CD4-positive, alpha-beta T cell treated with Interleukin-15 for 4 hours (primary cell): ENCODE data around the gene CFAP97D2.
"Not testable (repeated sequence)": the region's sequence is repeated elsewhere in the genome, so short reads cannot be mapped to it uniquely, and the experiment has no call there.

ENCODE experiments used
- DNase-seq: peaks from one replicate; pipeline ENCODE4 v3.0.0-alpha.2; 2020; ENCODE audit warnings: low spot score

Gene CFAP97D2

DNA sequence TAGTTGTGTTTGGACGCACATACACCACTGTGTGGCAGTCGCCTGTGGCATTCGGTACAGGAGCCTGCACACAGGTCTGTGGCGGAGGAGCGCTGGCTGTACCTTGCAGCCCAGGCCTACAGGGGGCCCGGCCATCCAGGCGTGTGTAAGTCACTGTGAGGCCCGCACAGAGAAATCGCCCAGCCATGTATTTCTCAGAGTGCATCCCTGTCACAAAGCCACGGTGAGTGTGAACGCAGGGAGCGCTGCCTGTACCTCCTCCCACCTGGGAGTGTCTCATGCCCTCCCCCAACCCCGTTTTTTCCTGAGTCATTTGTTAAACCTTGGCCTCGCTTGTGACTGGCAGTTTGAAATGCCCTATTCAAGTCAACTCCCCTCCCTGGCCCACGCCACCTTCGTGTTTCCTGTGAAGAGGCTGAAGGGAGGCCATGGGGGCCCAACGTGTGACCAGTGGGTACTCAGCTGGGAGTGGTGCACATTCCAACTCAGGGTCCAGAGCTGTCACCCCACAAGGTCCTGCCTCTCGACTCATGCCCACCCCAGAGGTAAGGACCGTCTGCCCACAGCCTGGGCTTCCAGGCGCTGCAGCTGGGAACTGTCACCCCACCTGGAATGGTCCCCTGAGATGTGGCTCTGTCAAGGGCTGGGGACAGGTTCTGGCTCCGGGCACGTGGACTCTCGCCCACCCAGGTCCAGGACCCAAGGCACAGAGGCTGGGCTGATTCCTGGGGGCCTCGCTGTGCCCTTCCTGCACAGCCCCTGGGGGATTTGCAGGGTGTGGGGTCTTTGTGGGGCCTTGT, 35.1 kb upstream of the CFAP97D2 start:
- DNase-seq, result peak; percentile 50

DNA sequence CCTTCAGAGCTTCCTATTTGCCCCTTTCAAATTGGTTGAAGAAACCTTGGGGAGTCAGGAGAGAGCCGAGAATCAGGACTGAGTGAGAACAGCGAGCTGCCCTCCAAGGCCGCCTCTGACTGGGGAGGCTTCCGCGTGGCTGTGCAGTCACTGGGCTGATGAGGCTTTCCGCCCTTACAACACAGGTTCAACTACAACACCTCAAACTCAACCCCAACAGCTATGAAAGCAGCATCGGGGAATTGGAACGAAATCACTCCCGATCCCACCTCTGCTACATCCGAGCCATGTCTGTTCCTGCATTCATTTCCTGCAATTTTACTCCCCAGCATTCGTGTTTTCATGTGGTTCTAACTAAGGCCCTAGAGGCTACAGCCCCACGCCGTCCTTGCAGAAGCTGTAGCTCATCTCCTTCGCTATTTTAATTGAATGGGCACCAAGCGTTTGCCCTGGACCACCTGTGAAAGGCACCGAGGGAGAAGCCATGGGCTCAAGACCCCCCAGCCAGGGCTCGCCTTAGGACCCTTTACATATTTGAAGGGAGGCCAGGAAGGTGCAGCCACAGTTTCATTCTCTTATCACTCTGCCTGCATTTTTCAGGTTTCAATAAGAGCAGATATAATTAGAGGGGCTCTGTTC, 34.3 kb upstream of the CFAP97D2 start:
- DNase-seq, result no peak

DNA sequence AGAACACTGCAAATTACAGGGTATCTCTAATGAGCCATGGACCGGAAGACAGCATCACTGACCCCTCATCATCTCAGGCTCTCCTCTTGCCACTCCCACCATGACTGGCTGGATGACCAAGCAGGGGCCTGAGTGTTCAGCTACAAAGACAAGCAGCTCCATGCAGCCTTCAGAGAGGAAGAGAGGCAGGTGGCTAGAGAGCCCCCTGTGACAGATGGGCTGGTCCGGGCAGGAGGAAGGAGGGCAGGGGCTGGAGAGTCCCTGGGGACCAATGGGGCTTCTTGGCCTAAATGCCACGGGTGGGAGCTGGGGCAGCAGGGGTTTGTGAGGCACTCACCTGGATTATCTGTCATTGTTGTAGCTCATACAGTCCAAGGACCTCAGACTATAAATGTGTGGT, 33.8 kb upstream of the CFAP97D2 start:
- no peak for DNase-seq

DNA sequence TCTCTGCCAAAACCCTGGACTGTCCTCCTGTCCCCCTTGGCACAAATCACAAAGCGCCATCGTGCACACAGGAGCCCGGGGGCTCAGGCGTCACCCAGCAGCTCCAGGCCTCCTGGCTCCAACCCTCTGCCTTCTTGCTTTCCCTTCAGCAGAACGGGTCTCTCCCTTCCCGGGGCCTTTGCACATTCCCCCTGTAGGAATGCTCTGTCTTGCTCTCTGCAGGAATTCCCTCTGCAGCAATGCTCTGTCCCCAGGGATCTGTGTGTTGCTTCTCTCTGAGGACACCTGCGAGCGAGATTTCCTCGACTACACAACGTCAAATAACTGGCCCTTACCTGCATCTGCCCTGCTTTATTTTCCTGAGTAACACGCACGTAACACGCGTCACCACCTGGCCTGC, 33.3 kb upstream of the CFAP97D2 start:
- no peak for DNase-seq

DNA sequence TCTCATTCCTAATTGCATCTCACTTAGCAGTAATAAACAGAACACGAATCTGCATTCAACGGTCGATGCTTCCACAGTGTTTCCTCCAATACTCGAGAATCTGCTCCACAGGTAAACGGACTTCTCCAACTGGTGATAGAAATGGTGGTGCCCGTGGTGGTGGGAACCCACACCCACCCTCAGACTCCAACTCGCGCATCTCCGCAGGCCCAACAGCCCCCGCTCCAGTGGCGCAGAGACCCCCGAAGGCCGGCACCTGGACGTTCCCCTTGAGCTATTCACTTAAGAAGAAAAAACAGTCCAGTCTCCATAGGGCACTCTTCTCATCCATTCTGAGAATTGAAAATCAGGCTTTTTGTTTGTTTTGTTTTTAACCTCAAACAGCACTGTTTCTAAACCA, 32.9 kb upstream of the CFAP97D2 start:
- no peak for DNase-seq

DNA sequence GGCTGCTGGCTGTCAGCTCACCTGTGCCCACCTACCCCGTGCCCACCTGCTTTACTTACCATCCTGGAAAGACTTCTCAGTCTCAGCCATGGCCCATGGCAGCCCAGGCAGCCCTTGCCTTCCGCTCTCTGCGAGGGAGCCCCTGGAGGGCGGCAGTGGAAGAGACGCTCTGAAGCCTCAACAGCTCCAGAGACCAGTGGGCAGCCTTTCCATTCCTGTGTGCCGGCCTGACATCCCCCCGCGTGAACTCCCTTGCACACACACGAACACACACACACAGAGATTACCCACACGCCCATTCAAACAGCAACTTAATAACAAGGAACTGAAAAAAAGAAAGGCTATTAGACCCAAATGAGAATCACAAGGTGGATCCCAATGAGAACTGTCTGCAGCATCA, 32.4 kb upstream of the CFAP97D2 start:
- no peak for DNase-seq

DNA sequence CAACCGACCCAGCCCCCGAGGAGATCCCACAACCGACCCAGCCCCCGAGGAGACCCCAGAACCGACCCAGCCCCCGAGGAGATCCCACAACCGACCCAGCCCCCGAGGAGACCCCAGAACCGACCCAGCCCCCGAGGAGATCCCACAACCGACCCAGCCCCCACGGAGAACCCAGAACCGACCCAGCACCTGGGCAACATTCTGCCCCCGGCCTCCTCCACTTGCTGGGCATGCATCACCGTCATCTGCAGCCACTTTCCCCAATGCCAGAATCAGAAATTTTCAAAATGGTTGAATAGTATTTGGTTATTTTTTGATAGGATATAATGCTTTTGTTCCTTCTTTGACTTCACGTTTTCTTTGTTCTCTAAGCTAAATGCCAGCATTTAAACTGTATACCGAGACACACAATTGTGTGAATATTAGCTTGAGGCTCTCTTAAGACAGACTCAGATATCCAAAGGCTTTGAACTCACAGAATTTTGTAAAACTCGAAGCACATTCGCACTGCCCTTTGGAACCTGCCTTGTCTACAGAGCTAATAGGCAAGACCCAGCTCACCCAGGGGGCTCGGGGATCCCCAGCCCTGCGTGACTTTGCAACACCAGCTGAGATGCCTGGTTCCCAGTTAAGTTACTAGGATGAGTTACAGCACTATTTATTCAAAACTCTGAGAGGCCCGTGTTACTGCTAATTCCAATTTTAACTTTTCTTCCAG, 31.1 kb upstream of the CFAP97D2 start:
- no peak for DNase-seq

DNA sequence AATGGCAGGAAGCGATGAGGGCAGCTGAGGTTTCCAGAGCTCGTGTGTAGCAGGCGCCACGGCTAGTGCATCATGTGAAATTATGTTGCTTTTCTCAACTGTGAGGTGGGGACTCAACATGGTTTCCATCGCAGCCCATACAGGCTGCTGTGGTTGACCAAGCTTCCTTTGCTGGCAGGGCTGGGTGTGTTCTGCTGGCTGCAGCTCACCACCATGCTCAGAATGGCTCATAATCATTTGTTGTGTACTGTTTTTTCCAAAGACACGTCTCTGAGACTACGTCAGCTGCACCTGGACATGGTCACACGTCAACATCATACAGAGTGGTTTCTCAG, 30.6 kb upstream of the CFAP97D2 start:
- DNase-seq, result peak; percentile 93

DNA sequence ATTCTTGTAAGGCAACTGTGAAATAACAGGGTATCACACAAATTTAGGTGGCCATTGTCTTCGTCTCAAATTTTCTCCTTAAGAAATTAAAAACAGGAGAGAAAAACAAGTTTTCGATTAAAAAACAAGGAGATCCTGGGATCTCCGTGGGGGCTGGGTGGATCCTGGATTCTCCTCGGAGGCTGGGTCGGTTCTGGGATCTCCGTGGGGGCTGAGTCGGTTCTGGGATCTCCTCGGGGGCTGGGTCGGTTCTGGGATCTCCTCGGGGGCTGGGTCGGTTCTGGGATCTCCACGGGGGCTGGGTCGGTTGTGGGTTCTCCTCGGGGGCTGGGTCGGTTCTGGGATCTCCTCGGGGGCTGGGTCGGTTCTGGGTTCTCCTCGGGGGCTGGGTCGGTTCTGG, 30.2 kb upstream of the CFAP97D2 start:
- not testable (repeated sequence) for DNase-seq

DNA sequence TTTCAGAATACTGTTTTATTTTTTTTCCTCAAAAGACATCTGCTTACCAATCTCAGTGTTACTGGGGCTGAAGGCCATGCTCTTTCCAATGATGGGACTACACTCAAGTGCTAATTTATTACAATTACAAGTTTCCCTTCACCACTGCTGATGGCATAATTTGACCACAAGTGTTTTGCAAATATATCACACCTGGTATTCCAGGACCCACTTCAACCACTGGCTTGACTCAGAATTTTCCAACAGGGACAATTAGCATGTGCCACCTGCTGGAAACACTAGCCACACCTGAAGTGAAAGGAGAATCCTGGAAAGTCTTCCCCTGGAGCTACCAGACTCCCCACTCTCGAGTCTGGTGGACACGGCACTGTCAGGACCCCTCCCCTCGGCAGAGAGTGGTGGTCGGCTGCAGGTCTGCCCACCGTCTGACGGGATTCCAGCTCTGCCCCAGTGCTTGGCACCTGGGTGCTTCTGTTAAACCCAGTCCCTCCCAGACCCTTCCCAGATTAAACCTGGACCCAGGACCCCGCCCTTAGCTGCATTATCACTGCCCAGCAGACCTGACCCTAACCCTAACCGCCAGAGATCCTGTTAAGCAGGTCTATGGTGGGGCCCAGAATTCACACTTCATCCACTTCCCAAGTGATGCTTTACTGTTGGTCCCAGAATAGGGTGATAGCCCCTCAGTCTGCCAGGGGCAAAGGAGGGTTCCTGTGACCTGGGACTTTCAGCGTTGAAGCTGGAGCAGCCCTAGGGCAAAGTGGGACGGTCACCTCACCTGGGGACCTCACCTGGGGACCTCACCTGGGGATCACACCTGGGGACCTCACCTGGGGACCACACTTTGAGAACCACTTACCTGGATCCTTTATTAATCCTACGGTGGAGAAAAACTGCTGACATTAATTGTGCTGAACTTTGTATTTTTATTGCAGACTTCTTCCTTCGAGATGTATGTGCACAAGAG, 29.0 kb upstream of the CFAP97D2 start:
- no peak for DNase-seq

DNA sequence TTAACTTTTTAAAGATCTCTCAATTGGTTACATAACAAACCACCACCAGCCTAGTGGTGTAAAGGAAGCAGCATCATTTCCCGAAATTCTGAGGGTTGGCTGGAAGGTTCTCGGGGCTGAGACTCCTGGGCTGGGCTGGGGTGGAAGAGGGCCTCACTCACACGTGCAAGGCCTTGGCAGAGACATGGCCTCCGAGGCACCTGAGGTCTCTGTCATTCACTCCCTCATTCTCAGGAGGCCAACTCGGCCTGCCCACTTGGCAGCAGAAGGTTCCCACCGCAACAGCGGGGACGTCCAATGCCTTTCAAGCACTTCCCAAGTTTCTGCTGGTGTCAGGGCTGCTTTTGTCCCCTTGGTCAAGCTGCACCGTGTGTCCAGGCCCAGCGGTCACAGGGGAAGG, 28.0 kb upstream of the CFAP97D2 start:
- no peak for DNase-seq

DNA sequence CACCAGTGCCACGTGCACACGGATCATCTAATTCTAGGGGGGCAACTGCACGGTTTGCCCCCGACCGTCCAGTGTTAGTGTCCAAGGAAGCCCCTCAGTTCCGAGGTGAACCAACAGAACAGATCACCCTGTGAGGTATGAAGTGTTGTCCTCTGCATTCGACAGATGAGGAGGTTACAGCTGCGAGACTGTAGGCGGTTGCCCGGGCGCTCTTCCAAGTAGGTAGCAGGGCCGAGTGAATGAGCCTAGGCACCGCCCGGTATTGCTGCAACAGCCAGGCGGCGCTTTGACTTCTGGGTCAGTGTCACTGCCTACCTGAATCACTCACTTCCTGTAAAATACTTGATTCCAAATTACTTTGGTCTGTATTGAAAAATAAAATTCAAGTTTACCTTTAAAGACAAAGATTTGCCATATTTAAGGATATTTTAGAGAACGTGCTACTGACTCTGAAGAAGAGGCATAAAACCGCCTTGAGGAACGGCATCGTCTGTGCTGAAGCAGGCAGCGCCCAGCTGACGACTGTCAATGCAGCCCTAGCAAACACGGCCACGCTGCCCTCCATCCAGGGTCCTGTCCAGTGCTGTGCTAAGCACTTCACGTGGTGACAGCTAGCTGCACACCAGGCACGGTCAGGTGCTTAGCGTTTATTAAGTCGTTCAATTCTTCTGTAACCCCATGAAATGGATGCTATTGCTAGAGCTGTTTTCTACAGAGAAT, 27.3 kb upstream of the CFAP97D2 start:
- DNase-seq, result peak; percentile 71

DNA sequence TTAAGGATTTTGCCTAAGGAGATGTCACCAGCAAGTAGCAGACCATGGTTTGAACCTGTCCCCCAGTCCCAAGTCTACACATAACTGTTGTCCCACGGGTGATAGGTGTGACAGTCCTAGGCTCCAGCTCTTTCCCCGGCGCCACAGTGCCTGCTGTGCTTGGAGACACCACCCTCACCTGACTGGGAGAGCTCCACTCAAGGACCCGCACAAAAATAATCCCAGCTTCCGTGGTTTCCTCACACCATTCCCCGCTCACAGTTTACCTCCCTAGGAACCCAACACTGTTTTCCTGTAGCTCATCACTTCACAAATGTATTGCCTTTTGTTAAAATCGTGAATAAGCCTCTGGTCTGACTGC, 26.8 kb upstream of the CFAP97D2 start:
- no peak for DNase-seq

DNA sequence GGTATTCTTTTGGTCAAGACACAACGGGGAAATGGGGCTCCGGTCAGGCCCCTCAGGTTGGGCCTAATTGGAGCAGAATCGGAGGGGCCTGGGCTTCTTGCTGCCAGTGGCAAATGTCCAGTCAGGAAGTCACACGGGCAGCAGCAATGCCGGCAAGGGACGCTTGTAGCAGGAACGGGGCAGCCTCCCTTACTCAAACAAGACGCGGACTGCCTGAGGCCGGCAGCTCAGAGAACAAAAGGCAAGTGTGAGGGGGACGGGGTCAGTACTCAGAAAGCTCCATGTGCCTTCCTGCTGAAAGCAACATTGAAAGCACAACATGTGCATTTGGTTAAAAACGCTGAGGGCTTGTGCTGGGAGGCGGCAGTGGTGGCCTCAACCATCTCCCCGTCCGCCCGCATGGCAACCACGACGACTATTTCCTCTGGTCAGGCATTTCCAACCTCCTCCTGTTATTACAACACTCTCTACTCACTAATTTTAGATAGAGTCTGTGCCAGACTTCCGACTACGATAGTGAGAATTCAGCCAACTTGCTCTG, 26.2 kb upstream of the CFAP97D2 start:
- no peak for DNase-seq

DNA sequence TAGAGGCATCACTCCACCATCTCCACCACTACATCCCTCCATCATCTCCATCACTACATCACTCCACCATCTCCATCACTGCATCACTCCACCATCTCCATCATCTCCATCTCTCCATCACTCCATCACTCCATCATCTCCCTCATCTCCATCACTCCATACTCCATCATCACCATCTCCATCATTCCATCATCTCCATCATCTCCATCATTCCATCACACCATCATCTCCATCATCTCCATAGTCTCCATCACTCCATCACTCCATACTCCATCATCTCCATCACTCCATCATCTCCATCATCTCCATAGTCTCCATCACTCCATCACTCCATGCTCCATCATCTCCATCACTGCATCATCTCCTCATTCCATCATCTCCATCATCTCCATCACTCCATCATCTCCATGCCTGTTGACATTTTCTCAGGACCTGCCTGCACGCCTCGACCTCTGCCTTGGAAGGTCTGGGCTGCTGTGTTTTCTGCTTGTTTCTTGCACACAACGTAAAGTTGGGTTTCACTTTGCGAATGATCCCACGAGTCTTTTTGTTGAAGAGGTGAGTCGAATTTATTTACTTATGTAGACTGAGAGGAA, 25.5 kb upstream of the CFAP97D2 start:
- no peak for DNase-seq

DNA sequence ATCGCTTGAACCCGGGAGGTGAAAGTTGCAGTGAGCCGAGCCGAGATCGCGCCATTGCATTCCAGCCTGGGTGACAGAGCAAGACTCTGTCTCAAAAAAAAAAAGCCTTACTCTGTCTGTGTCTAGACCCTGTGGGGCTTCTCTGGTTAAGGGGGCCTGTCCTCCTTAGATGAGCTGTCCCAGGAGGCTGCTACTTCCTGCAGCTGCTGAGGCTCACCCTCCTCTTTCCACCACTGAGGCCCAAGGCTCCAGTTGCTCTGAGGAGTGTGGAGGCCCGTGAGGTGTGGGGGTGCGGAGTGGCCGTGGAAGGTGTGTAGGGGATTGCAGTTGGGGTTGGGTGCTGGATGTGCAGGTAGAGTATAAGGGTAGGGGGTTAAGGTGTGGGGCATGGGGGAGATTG, 24.6 kb upstream of the CFAP97D2 start:
- no peak for DNase-seq

DNA sequence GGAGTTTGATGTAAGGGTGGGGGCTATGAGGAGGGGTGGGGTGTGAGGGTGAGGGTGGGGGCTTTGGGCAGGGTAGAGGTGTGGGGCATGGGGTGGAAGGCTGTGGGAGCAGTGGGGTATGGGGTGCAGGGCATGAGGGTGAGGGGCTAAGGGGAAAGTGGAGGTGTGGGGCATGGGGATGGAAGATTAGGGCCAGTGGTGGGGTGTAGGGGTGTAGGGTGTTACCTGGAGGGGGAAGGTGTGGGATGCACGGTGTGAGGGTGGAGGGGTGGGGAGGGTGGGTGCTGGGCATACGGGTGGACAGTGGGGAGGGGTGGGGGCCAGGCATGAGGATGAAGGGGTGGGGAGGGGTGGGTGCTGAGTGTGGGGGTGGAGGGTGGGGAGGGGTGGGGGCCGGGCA, 23.7 kb upstream of the CFAP97D2 start:
- DNase-seq, result no peak

DNA sequence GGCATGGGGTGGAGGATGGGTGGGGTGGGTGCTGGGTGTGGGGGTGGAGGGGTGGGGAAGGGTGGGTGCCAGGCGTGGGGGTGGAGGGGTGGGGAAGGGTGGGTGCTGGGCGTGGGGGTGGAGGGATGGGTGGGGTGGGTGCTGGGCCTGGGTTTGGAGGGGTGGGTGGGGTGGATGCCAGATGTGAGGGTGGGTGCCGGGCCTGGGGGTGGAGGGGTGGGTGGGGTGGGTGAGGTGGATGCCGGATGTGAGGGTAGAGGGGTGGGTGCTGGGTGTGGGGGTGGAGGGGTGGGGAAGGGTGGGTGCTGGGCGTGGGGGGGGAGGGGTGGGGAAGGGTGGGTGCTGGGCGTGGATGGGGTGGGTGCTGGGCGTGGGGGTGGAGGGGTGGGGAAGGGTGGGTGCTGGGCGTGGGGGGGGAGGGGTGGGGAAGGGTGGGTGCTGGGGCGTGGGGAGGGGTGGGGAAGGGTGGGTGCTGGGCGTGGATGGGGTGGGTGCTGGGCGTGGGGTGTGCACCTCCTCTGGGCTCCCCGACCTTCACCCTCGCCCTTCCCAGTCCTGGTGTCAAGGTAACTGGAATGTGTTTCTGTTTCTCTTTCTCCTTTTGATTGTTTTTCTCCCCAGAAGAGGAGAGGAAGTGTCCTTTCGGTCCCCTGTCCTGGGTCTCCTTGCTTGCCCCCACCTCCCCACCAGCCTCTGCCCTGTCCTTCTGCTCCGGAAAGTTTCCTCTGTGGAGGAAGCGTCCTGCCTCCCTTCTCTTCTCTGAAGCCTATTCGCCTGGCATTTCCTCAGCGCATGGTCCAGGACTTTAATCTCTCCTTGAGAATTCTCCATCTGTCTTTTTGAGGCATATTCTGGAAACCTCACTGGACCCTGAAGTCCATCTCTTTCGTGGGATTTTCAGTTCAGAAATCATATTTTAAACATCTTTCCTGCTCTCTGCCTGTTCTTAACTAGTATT, 22.9 kb upstream of the CFAP97D2 start:
- DNase-seq, result no peak

DNA sequence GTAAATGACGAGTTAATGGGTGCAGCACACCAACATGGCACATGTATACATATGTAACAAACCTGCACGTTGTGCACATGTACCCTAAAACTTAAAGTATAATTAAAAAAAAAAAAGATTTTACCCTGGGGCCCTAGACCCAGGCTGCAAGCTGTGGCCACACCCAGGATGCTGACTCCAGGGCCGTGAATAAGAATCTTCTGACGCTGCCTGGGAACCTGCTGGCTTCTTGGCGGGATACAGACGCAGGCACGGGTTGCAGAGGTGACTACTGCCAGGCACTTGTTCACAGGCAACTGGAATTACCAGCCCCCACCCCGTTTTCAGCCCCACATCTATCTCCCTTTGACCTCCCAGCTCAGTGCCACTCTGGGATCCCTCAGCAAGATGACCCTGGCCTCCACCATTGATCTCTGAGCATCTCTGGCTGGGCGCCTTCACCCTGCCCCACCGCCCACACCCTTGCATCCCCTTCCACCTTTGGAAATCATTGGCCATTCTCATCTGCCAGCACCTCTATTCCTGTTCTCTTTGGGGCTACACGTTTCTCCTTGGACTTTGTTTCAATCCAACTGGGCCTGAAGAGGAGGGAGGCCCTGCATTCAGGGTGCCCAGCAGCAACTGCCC, 21.1 kb upstream of the CFAP97D2 start:
- no peak for DNase-seq
